GM21390 (cell line): ENCODE measurements around the gene INPP5A.

Experiments used
- ATAC-seq: cut with Tn5 transposase; IDR thresholded peaks from one replicate; pipeline ENCODE4 v1.9.1; 2021; ENCODE audit not compliant: unreplicated experiment

Gene INPP5A

GRCh38 chr10:132624061-132624846, 86.7 kb downstream of the INPP5A start:
- no peak for ATAC-seq

- ATAC-seq, result no peak
Measured at GRCh38 chr10:132624847-132625471, 87.4 kb downstream of the INPP5A start.

GRCh38 chr10:132626019-132626760, 88.6 kb downstream of the INPP5A start:
- no peak for ATAC-seq

GRCh38 chr10:132626761-132627665, 89.4 kb downstream of the INPP5A start:
- no peak for ATAC-seq

GRCh38 chr10:132627666-132628531, 90.3 kb downstream of the INPP5A start:
- no peak for ATAC-seq

GRCh38 chr10:132628966-132629900, 91.6 kb downstream of the INPP5A start:
- no peak for ATAC-seq

- ATAC-seq, result no peak
Measured at GRCh38 chr10:132630156-132630555, 92.6 kb downstream of the INPP5A start.

- no peak for ATAC-seq
Measured at GRCh38 chr10:132630666-132631337, 93.2 kb downstream of the INPP5A start.

GRCh38 chr10:132631338-132631735, 93.8 kb downstream of the INPP5A start:
- no peak for ATAC-seq

- ATAC-seq, result no peak
Measured at GRCh38 chr10:132632091-132632561, 94.5 kb downstream of the INPP5A start.

- no peak for ATAC-seq
Measured at GRCh38 chr10:132632851-132633684, 95.5 kb downstream of the INPP5A start.

- no peak for ATAC-seq
Measured at GRCh38 chr10:132634241-132634946, 96.8 kb downstream of the INPP5A start.

GRCh38 chr10:132634947-132635271, 97.3 kb downstream of the INPP5A start:
- ATAC-seq, result no peak

- no peak for ATAC-seq
Measured at GRCh38 chr10:132636358-132636757, 98.8 kb downstream of the INPP5A start.

- ATAC-seq, result no peak
Measured at GRCh38 chr10:132637477-132638129, 100.0 kb downstream of the INPP5A start.

GRCh38 chr10:132638130-132638515, 100.5 kb downstream of the INPP5A start:
- no peak for ATAC-seq
